GM23338 (cell line): ENCODE data around the gene RFX8.

ENCODE experiments used
- CTCF ChIP-seq, 2 experiments: fragments of 200-600 bp in 1 of 2; sonication (generic) in 1 of 2; conservative IDR thresholded peaks; 2 replicates each; pipeline versions ENCODE4 v1.5.1 to v1.6.1; 2016 to 2017; ENCODE audit warnings: antibody characterized with exemption in 2 of 2, low read depth in 2 of 2, mild to moderate bottlenecking in 2 of 2, moderate library complexity in 1 of 2
- ETS1 ChIP-seq: IDR thresholded peaks from 2 replicates; pipeline ENCODE4 v1.6.1; 2016; ENCODE audit warnings: antibody characterized with exemption
- EZH2 ChIP-seq: fragments of 200-600 bp; sonication (generic); IDR thresholded peaks from one replicate; pipeline ENCODE4 v1.8.0; 2017; ENCODE audit warnings: antibody characterized with exemption, mild to moderate bottlenecking, low read depth; ENCODE audit not compliant: unreplicated experiment
- EZH2phosphoT487 ChIP-seq: fragments of 200-600 bp; sonication (generic); IDR thresholded peaks from one replicate; pipeline ENCODE4 v1.8.1; 2018; ENCODE audit warnings: antibody characterized with exemption; ENCODE audit not compliant: unreplicated experiment
- NANOG ChIP-seq: IDR thresholded peaks from 2 replicates; pipeline ENCODE4 v1.6.1; 2016; ENCODE audit warnings: antibody characterized with exemption, borderline replicate concordance
- POLR2AphosphoS5 ChIP-seq: IDR thresholded peaks from 2 replicates; pipeline ENCODE4 v1.6.1; 2016; ENCODE audit warnings: antibody characterized with exemption, low read depth
- REST ChIP-seq: IDR thresholded peaks from one replicate; pipeline ENCODE4 v1.6.1; 2018; ENCODE audit warnings: antibody characterized with exemption; ENCODE audit not compliant: unreplicated experiment
- STAT1 ChIP-seq: IDR thresholded peaks from one replicate; pipeline ENCODE4 v1.6.1; 2016; ENCODE audit warnings: antibody characterized with exemption; ENCODE audit not compliant: unreplicated experiment

- TF ChIP-seq EZH2, result no peak
- TF ChIP-seq CTCF (conservative IDR thresholded peaks at IDR 0.05; ENCODE audit: low read depth in 2 of 2), result no peak
- no peak for TF ChIP-seq REST
- TF ChIP-seq POLR2AphosphoS5, result no peak
- no peak for TF ChIP-seq ETS1
- TF ChIP-seq NANOG, result no peak
- no peak for TF ChIP-seq STAT1
- TF ChIP-seq EZH2phosphoT487, result no peak
Observed at GRCh38 chr2:101420623-101421022, 54.3 kb downstream of the RFX8 start.
